Gastrocnemius medialis (tissue), 4 donors: Measurements from ENCODE around the gene KCND3.

Experiments used
- CTCF ChIP-seq, 5 experiments: fragments of 450-650 bp in 3 of 5; fragments of 200-600 bp in 2 of 5; sonication (generic) in 2 of 5; IDR thresholded peaks in 4 of 5; conservative IDR thresholded peaks in 1 of 5; 1 replicate in 4 of 5; 2 replicates in 1 of 5; pipeline ENCODE4 v1.5.1; 2016 to 2019; ENCODE audit warnings: antibody characterized with exemption in 5 of 5, mild to moderate bottlenecking in 3 of 5, moderate library complexity in 3 of 5
- POLR2A ChIP-seq, 2 donors: fragments of 450-650 bp; IDR thresholded peaks; one replicate each; pipeline ENCODE4 v1.6.1; 2017; ENCODE audit warnings: antibody characterized with exemption in 2 of 2, mild to moderate bottlenecking in 2 of 2, moderate library complexity in 2 of 2

GRCh38 chr1:111895017-111895416 lies 94.5 kb downstream of the KCND3 start:
- TF ChIP-seq CTCF (IDR thresholded peaks at IDR 0.05 in 4 of 5, conservative IDR thresholded peaks at IDR 0.05 in 1 of 5) (no peak), POLR2A (IDR thresholded peaks at IDR 0.05) (no peak)
